ENCODE data around the gene MPRIP.
A peak's percentile ranks its signal among the peaks of the same experiment; 100 is the strongest.
"Not testable (repeated sequence)": the region's sequence is repeated elsewhere in the genome, so short reads cannot be mapped to it uniquely, and the experiment has no call there.

MPRIP gene

GRCh38 chr17:17013828-17014747 is 28.2 kb upstream of the MPRIP start:
- not testable (repeated sequence) for DNase-seq

GRCh38 chr17:17014748-17015124 is 27.5 kb upstream of the MPRIP start:
- DNase-seq: not testable (repeated sequence)

GRCh38 chr17:17015230-17015629 is 27.0 kb upstream of the MPRIP start:
- no peak for DNase-seq

GRCh38 chr17:17016199-17017197 is 25.8 kb upstream of the MPRIP start:
- DNase-seq: not testable (repeated sequence)

GRCh38 chr17:17017343-17018014 is 24.8 kb upstream of the MPRIP start:
- no peak for DNase-seq

- DNase-seq: no peak
Measured at GRCh38 chr17:17018021-17018441, 24.2 kb upstream of the MPRIP start.

GRCh38 chr17:17018612-17019429 is 23.4 kb upstream of the MPRIP start:
- no peak for DNase-seq

GRCh38 chr17:17019430-17019762 is 22.9 kb upstream of the MPRIP start:
- DNase-seq: no peak

GRCh38 chr17:17019891-17020456 is 22.3 kb upstream of the MPRIP start:
- no peak for DNase-seq

- DNase-seq: no peak
Measured at GRCh38 chr17:17020821-17021193, 21.4 kb upstream of the MPRIP start.

GRCh38 chr17:17021194-17021863 is 20.9 kb upstream of the MPRIP start:
- DNase-seq: no peak

GRCh38 chr17:17022011-17022410 is 20.2 kb upstream of the MPRIP start:
- no peak for DNase-seq

- no peak for DNase-seq
Measured at GRCh38 chr17:17022456-17022855, 19.8 kb upstream of the MPRIP start.

- DNase-seq: no peak
Measured at GRCh38 chr17:17024778-17025300, 17.4 kb upstream of the MPRIP start.

- no peak for DNase-seq
Measured at GRCh38 chr17:17025621-17026020, 16.6 kb upstream of the MPRIP start.

GRCh38 chr17:17026163-17026562 is 16.1 kb upstream of the MPRIP start:
- no peak for DNase-seq

- DNase-seq: no peak
Measured at GRCh38 chr17:17027442-17028058, 14.7 kb upstream of the MPRIP start.

GRCh38 chr17:17028059-17028877 is 14.0 kb upstream of the MPRIP start:
- DNase-seq: no peak

- DNase-seq: peak; percentile 91
Measured at GRCh38 chr17:17028878-17029535, 13.2 kb upstream of the MPRIP start.

All from NCI-H524 treated with DMSO at 0.1 percent for 48 hours (cell line).